ENCODE measurements around the gene THAP5.

DNA sequence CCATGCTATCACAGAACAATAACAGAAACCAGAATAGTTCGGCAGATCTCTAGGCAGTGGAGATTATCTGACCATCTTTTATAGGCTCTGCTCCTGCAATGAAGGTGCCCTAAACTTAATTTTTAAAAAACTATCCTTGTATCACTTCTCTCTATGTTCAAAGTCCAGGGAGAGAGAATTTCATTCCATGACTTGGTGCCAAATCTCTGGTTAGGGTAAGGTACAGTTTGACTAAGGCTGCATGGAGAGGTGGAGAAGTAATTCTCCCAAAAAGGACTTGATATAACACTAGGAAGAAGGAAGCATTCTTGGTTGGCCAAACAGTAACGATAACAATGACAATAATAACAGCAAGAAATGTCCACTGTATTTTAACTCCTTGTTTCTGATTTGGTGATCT, 40.1 kb upstream of the THAP5 start:
- no peak for TF ChIP-seq EZH2 (IDR thresholded peaks at IDR 0.05)
- TF ChIP-seq POLR2AphosphoS5 (IDR thresholded peaks at IDR 0.05; ENCODE audit: borderline replicate concordance, low read depth, low read length), result no peak

Data from SK-N-MC (cell line).